ENCODE measurements around the gene MAPK8IP3.

The MAPK8IP3 gene

GRCh38 chr16:1763521-1764511 is 57.8 kb downstream of the MAPK8IP3 start:
- no peak for DNase-seq (ENCODE audit: low read depth in 3 of 3)

DNA sequence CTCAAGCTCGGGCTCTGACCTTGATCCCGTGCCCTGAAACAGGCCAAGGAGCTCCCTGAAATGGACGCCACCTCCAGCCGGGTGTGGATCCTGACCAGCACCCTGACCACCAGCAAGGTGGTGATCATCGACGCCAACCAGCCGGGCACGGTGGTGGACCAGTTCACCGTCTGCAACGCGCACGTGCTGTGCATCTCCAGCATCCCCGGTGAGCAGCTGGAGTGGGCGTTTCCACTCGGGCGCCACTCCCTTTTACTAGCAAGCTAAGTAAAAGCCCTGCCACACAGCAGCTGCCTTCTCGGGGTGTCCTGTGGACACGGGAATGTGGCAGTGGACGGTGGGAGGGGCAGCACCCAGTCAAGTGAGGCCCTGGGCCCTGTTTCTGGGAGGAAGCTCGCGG is 59.0 kb downstream of the MAPK8IP3 start:
- no peak for DNase-seq (ENCODE audit: low read depth in 3 of 3)

GRCh38 chr16:1765826-1766225 is 59.8 kb downstream of the MAPK8IP3 start:
- DNase-seq (ENCODE audit: low read depth in 3 of 3): no peak

DNA sequence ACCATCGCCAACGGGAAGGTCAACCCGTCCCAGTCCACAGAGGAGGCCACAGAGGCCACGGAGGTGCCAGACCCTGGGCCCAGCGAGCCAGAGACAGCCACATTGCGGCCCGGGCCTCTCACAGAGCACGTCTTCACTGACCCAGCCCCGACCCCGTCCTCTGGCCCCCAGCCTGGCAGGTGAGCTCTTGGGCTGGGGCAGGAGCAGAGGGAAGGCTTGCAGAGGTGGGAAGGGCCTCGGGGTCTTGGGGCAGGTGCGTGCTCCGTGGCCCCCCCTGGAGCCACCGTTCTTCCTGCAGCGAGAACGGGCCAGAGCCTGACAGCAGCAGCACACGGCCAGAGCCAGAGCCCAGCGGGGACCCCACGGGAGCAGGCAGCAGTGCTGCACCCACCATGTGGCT is 60.2 kb downstream of the MAPK8IP3 start:
- DNase-seq (ENCODE audit: low read depth in 3 of 3): no peak

GRCh38 chr16:1766701-1767100 is 60.7 kb downstream of the MAPK8IP3 start:
- DNase-seq (ENCODE audit: low read depth in 3 of 3): no peak

DNA sequence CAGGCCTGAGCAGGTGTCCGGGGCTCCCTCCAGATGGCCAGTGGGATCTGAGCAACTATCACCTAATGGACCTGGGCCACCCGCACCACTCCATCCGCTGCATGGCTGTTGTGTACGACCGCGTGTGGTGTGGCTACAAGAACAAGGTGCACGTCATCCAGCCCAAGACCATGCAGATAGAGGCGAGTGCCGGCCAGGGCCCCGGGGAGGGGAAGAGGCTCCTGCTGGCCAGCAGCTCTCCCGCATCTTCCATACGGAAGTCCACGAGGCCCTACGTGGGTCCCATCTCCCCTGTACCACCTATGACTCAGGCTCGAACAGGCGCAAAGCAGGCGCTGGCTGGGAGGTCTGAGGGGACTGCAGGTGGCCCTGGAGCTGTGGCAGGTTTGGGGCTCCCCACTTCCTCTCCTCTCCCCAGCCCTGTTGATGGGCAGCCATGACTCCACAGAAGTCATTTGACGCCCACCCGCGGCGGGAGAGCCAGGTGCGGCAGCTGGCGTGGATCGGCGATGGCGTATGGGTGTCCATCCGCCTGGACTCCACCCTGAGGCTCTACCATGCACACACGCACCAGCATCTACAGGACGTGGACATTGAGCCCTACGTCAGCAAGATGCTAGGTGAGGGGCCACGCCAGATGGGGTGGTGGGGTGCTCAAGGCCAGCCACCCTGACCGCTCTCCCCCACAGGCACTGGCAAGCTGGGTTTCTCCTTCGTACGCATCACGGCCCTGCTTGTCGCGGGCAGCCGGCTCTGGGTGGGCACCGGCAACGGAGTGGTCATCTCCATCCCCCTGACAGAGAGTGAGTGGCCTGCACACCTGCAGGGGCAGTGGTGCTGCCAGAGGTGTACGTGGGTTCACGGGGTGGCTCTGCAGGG is 61.4 kb downstream of the MAPK8IP3 start:
- DNase-seq (ENCODE audit: low read depth in 3 of 3): no peak

GRCh38 chr16:1768061-1768766 is 62.2 kb downstream of the MAPK8IP3 start:
- no peak for DNase-seq (ENCODE audit: low read depth in 3 of 3)

GRCh38 chr16:1768767-1769401 is 62.9 kb downstream of the MAPK8IP3 start:
- no peak for DNase-seq (ENCODE audit: low read depth in 3 of 3)

- no peak for DNase-seq (ENCODE audit: low read depth in 3 of 3)
Measured at GRCh38 chr16:1769402-1770300, 63.7 kb downstream of the MAPK8IP3 start.

GRCh38 chr16:1770328-1771187 is 64.6 kb downstream of the MAPK8IP3 start:
- peak in 2 of 3 donors; percentile 26 to 44 for DNase-seq (ENCODE audit: low read depth in 3 of 3)

GRCh38 chr16:1771188-1771863 is 65.3 kb downstream of the MAPK8IP3 start, which contains the start of gene NME3:
TSS of gene NME3 (minus strand) at chr16:1771543. CDS start at chr16:1771534, 9 bp downstream.
- peak; percentile 57 to 81 (median 64) for DNase-seq (ENCODE audit: low read depth in 3 of 3)

- no peak for DNase-seq (ENCODE audit: low read depth in 3 of 3)
Measured at GRCh38 chr16:1771864-1772361, 65.9 kb downstream of the MAPK8IP3 start.

GRCh38 chr16:1772362-1772907 is 66.4 kb downstream of the MAPK8IP3 start, which contains the start of gene EME2:
TSS of gene EME2 (plus strand) at chr16:1772810. CDS start at chr16:1773228, 418 bp downstream.
- peak in 2 of 3 donors; percentile 45 to 51 for DNase-seq (ENCODE audit: low read depth in 3 of 3)

- DNase-seq (ENCODE audit: low read depth in 3 of 3): peak; percentile 72 to 75 (median 73)
Measured at GRCh38 chr16:1772908-1773702, 67.1 kb downstream of the MAPK8IP3 start, which contains the start of gene MRPS34. TSS of gene MRPS34 (minus strand) at chr16:1773134. CDS start at chr16:1773119, 15 bp downstream.

DNA sequence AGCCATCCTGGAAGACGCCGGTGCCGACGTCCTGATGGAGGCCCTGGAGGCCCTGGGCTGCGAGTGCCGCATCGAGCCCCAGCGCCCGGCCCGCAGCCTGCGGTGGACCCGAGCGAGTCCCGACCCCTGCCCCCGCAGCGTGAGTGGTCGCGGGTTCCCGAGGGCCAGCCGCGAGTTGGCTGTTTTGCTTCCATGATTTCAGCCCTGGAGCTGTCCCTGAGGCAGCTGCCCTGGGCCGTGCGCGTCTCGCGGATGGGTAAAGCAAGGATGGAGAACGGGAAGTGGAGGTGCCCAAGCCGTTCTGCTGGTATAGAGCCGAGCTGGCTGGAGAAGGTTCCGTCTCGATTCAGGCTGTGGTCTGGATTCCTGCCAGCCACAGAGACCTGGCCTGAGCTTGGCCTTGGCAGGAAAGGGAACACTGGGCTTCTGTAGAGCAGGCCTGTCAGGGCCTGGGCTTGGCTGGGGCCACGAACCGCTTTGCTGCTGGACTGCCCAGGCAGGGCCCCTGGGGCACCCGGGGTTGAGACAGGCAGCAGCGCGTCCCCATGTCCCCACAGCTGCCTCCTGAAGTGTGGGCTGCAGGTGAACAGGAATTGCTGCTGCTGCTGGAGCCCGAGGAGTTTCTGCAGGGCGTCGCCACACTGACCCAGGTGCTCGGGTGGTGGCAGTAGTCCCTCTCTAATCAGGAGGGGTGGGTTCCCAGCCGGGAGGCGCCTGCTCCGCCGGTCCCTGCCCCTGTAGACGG is 67.9 kb downstream of the MAPK8IP3 start:
- DNase-seq (ENCODE audit: low read depth in 3 of 3): no peak

- no peak for DNase-seq (ENCODE audit: low read depth in 3 of 3)
Measured at GRCh38 chr16:1774448-1774780, 68.4 kb downstream of the MAPK8IP3 start.
